ENCODE measurements around the gene AGO3.
"Not testable (repeated sequence)": the region's sequence is repeated elsewhere in the genome, so short reads cannot be mapped to it uniquely, and the experiment has no call there.

The AGO3 gene

GRCh38 chr1:35927472-35927871, 3.4 kb upstream of the AGO3 start:
- DNase-seq, result no peak

- DNase-seq, result no peak
Observed at GRCh38 chr1:35929730-35930592, 944 bp upstream of the AGO3 start.

- peak; percentile 30 for DNase-seq
Observed at GRCh38 chr1:35931446-35932157, 697 bp downstream of the AGO3 start.

GRCh38 chr1:35932158-35932636, 1.3 kb downstream of the AGO3 start:
- no peak for DNase-seq

- DNase-seq, result no peak
Observed at GRCh38 chr1:35932941-35933340, 2.0 kb downstream of the AGO3 start.

DNA sequence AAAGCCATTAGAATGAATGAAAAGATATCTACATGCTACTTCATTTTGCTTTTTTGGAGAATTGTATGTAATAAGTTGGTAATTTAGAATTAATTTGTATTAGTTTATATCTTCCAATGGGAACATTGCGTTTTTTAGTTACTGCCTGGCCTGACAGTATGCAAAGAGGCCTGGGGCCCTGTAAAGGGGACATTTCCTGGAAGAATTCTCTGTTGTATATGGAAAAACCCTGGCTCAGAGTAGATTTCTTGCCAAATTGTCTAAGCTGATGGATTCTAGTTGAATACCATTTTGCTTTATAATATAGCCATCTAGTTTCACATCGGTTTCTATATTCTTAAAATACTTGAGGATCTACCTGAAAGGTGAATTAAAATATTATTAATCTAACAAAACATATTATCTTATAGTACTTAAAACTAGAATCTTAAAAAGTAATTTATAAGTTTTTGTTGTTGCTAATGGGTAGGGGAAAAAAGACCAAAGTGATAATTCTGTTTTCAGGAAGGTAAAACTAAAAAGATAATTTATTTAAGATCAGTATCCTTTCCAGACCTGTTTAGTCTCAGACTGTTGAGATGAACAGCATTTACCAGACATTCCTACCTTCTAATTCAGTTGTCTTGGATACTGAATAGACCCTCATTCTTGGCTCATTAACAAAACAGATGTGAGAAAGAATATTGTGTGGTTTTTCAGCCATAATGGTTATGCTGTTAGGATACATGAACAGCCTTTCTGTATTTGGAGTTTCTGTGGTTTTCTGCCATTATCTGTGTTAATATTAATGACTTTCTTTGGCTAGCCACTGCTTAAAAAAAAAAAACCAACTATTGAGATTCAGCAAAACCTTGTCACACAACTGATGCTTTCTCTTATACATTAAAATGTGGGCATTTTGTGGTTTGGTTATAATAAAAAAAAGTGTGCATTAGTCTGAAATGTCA, 4.8 kb downstream of the AGO3 start:
- no peak for DNase-seq

GRCh38 chr1:35936838-35937237, 5.9 kb downstream of the AGO3 start:
- DNase-seq, result no peak

DNA sequence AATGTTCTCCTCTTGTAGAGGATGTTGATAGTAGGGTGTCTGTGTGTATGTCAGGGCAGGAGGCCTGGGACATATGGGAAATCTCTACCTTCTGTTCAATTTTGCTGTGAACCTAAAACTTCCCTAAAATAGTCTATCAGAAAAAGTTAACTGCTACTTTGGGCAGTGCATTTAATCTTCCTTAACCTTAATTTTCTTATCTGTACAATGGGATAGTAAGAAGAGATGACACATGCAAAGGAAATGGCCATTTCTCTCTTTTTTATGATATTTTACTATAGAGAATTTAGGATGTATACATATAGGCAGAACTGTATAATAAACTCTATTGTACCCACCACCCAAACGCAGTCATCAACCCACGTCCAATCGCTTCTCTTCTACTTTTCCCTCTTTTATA, 8.6 kb downstream of the AGO3 start:
- DNase-seq, result no peak

DNA sequence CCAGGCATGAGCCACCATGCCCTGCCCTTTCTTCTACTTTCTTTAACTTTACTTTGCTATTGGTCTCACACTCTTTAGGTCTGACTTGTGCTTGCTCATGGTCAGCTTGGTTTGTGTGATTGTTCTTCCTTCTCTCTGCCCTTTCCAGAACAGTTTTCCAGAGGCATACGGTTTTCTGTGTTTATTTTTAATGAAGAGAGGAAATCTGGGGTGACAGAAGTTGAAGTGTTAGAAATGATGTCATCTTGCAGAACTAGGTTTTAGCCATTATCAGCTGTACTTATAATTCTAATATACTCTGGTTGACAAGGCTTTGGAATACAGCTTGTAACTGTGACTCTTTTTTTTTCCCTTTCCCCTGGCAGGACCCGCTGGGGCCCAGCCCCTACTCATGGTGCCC, 14.4 kb downstream of the AGO3 start:
- DNase-seq, result no peak

DNA sequence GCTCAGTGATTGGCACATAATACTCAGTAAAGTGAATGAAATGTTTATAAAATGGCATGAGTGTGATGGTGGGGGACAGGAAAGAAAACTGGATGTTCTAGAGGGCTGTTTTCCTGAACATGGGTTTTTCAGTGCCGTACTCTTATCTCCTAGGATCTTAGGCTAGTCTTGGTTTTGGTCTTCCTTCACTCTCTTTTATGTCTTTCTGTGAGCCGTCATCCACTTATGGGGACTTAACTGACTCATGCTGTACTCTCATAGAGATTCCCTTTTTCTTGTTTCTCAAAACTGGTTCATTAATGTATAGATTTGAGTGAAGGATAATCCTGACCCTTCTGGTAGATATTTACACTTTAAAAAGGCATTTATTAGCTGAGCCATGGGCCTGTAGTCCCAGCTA, 16.6 kb downstream of the AGO3 start:
- no peak for DNase-seq

- DNase-seq, result no peak
Observed at GRCh38 chr1:35958558-35958957, 27.7 kb downstream of the AGO3 start.

- DNase-seq, result no peak
Observed at GRCh38 chr1:35959304-35959703, 28.4 kb downstream of the AGO3 start.

DNA sequence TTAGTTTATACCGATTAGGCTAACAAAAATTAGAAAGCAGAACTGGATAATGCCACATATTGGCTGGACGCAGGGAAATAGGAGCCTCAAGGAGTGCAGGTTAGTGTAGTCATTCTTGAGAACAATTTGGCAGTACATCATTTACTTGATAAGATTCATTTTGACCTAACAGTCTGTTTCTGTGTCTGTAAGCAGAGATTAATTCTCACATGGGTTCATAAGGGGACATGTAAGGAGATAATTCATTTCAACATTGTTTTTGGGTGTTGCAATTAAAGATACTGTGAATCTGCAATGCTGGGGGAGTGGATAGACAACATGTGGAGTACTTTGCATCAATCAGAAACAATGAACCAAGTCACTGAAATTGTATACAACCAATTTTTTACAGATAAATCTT, 32.0 kb downstream of the AGO3 start:
- no peak for DNase-seq

DNA sequence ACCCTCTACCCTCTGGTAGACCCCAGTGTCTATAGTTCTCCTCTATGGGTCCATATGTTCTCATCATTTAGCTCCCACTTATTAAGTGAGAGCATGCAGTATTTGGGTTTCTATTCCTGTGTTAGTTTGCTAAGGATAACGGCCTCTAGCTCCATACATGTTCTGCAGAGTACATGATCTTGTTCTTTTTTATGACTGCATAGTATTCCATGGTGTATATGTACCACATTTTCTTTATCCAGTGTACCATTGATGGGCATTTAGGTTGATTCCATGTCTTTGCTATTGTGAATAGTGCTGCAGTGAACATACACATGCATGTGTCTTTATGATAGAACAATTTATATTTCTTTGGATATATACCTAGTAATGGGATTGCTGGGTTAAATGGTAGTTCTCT, 33.4 kb downstream of the AGO3 start:
- not testable (repeated sequence) for DNase-seq

DNA sequence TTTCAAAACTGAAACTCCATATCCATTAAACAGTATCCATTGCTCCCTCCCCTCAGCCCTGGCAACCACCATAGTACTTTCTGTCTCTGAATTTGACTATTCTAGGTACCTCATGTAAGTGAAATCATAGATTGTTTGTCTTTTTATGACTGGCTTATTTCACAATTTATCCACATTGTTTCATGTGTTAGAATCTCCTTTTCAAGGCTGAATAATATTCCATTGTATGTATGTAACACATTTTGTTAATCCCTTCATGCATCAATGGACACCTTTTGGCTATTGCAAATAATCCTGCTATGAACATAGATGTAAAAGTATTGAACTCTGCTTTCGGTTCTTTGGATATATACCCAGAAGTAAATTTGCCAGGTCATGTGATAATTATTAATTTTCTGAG, 37.5 kb downstream of the AGO3 start:
- no peak for DNase-seq

DNA sequence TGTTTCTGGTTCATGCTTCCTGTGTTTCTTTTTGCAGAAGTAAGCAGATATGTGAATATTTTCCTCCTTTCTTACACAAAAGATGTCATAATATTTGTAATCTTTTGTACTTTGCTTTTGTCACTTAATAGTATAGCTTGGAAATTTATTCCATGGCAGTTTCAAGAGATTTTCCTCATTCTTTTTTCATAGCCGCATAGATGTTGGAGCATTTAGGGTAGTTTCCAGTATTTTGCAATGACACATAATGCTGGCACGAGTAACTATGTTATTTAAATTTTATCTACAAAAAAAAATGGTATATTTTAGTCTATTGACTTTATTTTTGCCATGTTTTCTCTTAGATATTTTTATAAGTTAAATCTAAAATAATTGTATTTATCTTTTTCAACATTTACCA, 40.7 kb downstream of the AGO3 start:
- no peak for DNase-seq

- not testable (repeated sequence) for DNase-seq
Observed at GRCh38 chr1:35972631-35973030, 41.7 kb downstream of the AGO3 start.

- no peak for DNase-seq
Observed at GRCh38 chr1:35980090-35980489, 49.2 kb downstream of the AGO3 start.

GRCh38 chr1:35988237-35988636, 57.3 kb downstream of the AGO3 start:
- no peak for DNase-seq

DNA sequence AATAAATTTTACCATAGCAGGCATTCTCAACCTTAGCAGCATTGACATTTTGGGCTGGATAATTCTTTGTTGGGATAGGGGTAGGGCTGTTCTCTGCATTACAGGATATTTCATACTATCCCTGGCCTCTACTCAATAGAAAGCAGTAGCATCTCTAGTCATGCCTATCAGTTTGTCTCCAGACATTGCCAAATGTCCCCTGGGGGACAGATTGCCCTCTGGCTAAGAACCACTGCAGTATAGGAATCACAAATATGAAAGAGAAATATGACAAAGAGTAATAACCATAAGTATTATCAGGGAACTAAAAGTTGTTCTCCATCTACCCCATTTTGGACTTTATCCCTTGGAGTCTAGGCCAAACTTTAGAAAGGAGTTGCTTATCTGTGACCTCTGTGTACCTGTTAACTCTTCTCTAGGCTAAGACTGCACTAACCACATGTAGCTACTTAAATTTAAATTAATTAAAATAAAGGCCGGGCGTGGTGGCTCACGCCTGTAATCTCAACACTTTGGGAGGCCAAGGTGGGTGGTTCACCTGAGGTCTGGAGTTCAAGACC, 76.1 kb downstream of the AGO3 start:
- no peak for DNase-seq

DNA sequence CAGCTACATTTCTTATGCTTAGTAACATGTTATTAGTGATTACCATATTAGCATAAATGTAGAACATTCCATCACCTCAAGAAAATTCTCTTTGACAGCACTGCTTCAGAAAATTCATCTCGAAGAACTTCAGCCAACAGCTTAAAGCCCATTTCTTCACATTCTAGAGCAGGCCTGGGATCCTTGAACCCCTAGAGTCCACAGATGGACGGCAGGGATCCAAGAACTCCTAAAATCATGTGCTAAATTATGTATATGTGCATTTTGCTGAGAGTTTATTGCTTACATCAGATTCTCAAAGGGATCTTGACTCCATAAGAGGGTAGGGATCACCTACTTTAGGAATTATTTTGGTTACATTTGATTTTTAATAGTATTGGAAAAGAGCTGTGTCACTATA, 76.8 kb downstream of the AGO3 start:
- DNase-seq, result no peak

DNA sequence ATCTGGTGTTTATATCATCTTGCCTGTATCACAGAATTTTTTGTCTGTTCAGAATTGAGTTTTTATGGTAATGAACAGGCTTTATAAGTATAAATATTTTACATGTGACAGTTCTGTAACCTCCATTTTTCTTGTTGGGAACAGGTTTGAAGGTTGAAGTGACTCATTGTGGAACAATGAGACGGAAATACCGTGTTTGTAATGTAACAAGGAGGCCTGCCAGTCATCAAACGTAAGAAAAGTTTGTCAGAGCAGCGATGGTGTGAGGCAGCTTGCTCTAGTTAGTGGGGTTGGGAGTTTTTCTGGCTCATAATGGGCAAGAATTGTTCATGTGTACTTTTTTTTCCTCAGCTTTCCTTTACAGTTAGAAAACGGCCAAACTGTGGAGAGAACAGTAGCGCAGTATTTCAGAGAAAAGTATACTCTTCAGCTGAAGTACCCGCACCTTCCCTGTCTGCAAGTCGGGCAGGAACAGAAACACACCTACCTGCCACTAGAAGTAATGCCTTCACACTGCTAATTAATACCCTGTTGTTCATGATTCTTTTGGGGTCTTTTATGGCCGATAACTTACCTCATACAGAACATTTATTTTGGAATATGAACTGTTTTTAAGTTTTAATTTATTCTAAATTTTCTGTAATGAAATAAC, 77.8 kb downstream of the AGO3 start:
- DNase-seq, result no peak

Measured in NCI-H2029 (cell line).